OCI-LY7 (cell line): ENCODE results near the gene LRCH3. TPM values are rescaled to one million over a fixed set of nuclear protein-coding genes. Genes with fewer than 3 reads are reported as not detected.

Experiments
- BruUV-seq: library from RNA; stranded (reverse); fragments of 400-500 nt; replicated peaks from 2 replicates; lab custom pipeline; 2021; lab: Mats Ljungman, UMichigan
- CTCF ChIA-PET: fragments of 300-600 bp; sonication (Branson Sonifier 250); formaldehyde crosslinking; loops from one replicate; lab custom pipeline; 2022; ENCODE audit warnings: antibody characterized with exemption; ENCODE audit not compliant: unreplicated experiment; lab: Charles Lee
- POLR2A ChIA-PET: fragments of 300-600 bp; sonication (Branson Sonifier 250); formaldehyde crosslinking; loops from one replicate; lab custom pipeline; 2022; ENCODE audit warnings: antibody characterized with exemption; lab: Charles Lee
- DNase-seq: peaks from one replicate; pipeline ENCODE4 v3.0.0-alpha.2; 2015; ENCODE audit warnings: low spot score
- H2AFZ ChIP-seq: fragments of 200-600 bp; sonication (generic), shearing (Covaris generic); 2 replicates; pipeline ENCODE4 v1.6.1; 2014; ENCODE audit warnings: mild to moderate bottlenecking, antibody characterized with exemption, low read length, moderate library complexity
- H3K27ac ChIP-seq: fragments of 200-600 bp; sonication (generic); 2 replicates; pipeline ENCODE4 v1.5.1; 2014; ENCODE audit warnings: mixed run types, low read depth, mild to moderate bottlenecking, moderate library complexity, low read length, inconsistent platforms; ENCODE audit not compliant: poor library complexity, severe bottlenecking
- H3K36me3 ChIP-seq: fragments of 200-600 bp; sonication (generic); 2 replicates; pipeline ENCODE4 v1.6.1; 2014; ENCODE audit warnings: mild to moderate bottlenecking, antibody characterized with exemption, low read length, moderate library complexity, mixed read lengths; ENCODE audit not compliant: insufficient read depth
- H3K4me1 ChIP-seq: fragments of 200-600 bp; sonication (generic); 2 replicates; pipeline ENCODE4 v1.5.1; 2014; ENCODE audit warnings: mild to moderate bottlenecking, low read length; ENCODE audit not compliant: insufficient read depth, poor library complexity, severe bottlenecking
- H3K4me2 ChIP-seq: fragments of 200-600 bp; sonication (generic); 2 replicates; pipeline ENCODE4 v1.6.1; 2014; ENCODE audit warnings: mild to moderate bottlenecking, low read length
- H3K4me3 ChIP-seq: fragments of 200-600 bp; sonication (generic); 2 replicates; pipeline ENCODE4 v1.5.1; 2014; ENCODE audit warnings: mild to moderate bottlenecking, low read depth, low read length; ENCODE audit not compliant: poor library complexity, severe bottlenecking
- H3K79me2 ChIP-seq: fragments of 200-600 bp; sonication (generic); 2 replicates; pipeline ENCODE4 v1.6.1; 2016; ENCODE audit warnings: low read depth, mild to moderate bottlenecking, low read length, moderate library complexity, mixed read lengths; ENCODE audit not compliant: insufficient read depth
- H3K9me2 ChIP-seq: fragments of 200-600 bp; sonication (generic); 2 replicates; pipeline ENCODE4 v1.6.1; 2016; ENCODE audit warnings: mild to moderate bottlenecking, low read length, mixed read lengths; ENCODE audit not compliant: insufficient read depth
- H3K9me3 ChIP-seq: fragments of 200-600 bp; sonication (generic); 2 replicates; pipeline ENCODE4 v1.6.1; 2014; ENCODE audit warnings: mild to moderate bottlenecking, mixed run types, low read length, mixed read lengths
- H4K20me1 ChIP-seq: fragments of 200-600 bp; sonication (generic); 2 replicates; pipeline ENCODE4 v1.6.1; 2014; ENCODE audit warnings: mild to moderate bottlenecking, antibody characterized with exemption, low read length, moderate library complexity, mixed read lengths; ENCODE audit not compliant: insufficient read depth
- CTCF ChIP-seq: fragments of 200-600 bp; sonication (generic); conservative IDR thresholded peaks from 2 replicates; pipeline ENCODE4 v1.5.1; 2014; ENCODE audit warnings: mild to moderate bottlenecking, antibody characterized with exemption, low read length, moderate library complexity, mixed read lengths
- EZH2phosphoT487 ChIP-seq: fragments of 200-600 bp; sonication (generic); IDR thresholded peaks from 2 replicates; pipeline ENCODE4 v1.6.1; 2018; ENCODE audit warnings: low read depth, borderline replicate concordance, mild to moderate bottlenecking, mixed run types, antibody characterized with exemption, low read length, moderate library complexity, mixed read lengths
- intact Hi-C: fragments of 100-400 bp; cut with micrococcal nuclease; formaldehyde crosslinking; loops from one replicate; pipeline ENCODE4 v1.10.0; 2022; ENCODE audit not compliant: unreplicated experiment
- total RNA-seq, 2 experiments: library from RNA; depleted of rRNA in 1 of 2; stranded (reverse); fragments of >200 nt in 1 of 2; shearing (Covaris generic) in 1 of 2; gene quantifications; 2 replicates each; pipeline ENCODE4 v1.2.3, GENCODE V29; 2014 to 2022

LRCH3 gene
- total RNA-seq, 2 experiments from 2014 or later = 39.0 to 52.6 TPM

- intact Hi-C loops = loop anchor here (1.0 kb wide), 1 partner anchor 203 kb away; no protein-coding TSS in a partner anchor
- no TSS peak for BruUV-seq
- Histone ChIP-seq H2AFZ (no peak overlapping the region), H3K4me1 (peaks cover 22% of the 10 kb centered on the region), H3K79me2 (peaks cover 49% of the 10 kb centered on the region), H4K20me1 (peaks cover 16% of the 10 kb centered on the region; the same call in 1 of the 2 replicates), H3K9me3 (no peaks in the 10 kb centered on the region), H3K4me3 (no peak overlapping the region), H3K36me3 (no peaks in the 10 kb centered on the region), H3K27ac (no peak overlapping the region), H3K4me2 (peak overlapping the region; percentile 1; the same call in 1 of the 2 replicates), H3K9me2 (no peaks in the 10 kb centered on the region)
- TF ChIP-seq CTCF = peak; percentile 82
- no peak for TF ChIP-seq EZH2phosphoT487
- DNase-seq = peak; percentile 57
- POLR2A ChIA-PET = no interaction called here
- CTCF ChIA-PET = no interaction called here
These were observed 11.1 kb downstream of the LRCH3 start for GRCh38 chr3:197801891-197802778.

- Histone ChIP-seq H3K27ac (no peak overlapping the region), H3K9me2 (no peaks in the 10 kb centered on the region), H3K4me3 (no peak overlapping the region), H3K4me1 (peaks cover 19% of the 10 kb centered on the region), H4K20me1 (peaks cover 16% of the 10 kb centered on the region; the same call in 1 of the 2 replicates), H3K79me2 (peaks cover 46% of the 10 kb centered on the region), H3K9me3 (no peaks in the 10 kb centered on the region), H3K4me2 (no peak overlapping the region), H2AFZ (no peak overlapping the region), H3K36me3 (no peaks in the 10 kb centered on the region)
- intact Hi-C loops = loop anchor here (1.0 kb wide), 1 partner anchor 204 kb away; no protein-coding TSS in a partner anchor
- TF ChIP-seq EZH2phosphoT487 (no peak), CTCF (peak; percentile 49; the same call in 1 of the 2 replicates)
- DNase-seq = peak; percentile 24
- ChIA-PET CTCF (no interaction called here), POLR2A (no interaction called here)
- BruUV-seq = no TSS peak
These were observed 11.9 kb downstream of the LRCH3 start for GRCh38 chr3:197802779-197803459.
